ENCODE measurements around the gene GFRA3.

Gene GFRA3

DNA sequence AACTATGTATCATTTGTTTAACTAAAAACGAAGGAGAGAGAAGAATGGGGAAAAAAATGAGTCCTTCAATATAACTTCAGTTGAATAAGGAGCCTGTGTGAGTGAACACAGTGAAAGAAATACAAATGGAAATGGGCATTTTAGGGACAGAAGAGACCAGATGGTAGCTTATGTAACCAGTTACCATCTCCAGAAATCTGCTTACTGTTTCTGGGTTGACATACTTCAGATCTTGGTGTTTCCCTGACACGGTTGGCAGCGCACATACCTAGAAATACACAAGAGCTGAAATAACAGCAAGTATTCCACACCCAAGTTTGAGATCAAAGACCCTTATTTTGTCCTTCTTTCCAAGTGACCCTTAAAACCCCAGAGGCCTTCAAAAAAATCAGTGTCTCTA is 14.9 kb upstream of the GFRA3 start:
- POLR2A ChIA-PET: no interaction called here
- CTCF ChIA-PET: no interaction called here
- TF ChIP-seq, protein P1, sequence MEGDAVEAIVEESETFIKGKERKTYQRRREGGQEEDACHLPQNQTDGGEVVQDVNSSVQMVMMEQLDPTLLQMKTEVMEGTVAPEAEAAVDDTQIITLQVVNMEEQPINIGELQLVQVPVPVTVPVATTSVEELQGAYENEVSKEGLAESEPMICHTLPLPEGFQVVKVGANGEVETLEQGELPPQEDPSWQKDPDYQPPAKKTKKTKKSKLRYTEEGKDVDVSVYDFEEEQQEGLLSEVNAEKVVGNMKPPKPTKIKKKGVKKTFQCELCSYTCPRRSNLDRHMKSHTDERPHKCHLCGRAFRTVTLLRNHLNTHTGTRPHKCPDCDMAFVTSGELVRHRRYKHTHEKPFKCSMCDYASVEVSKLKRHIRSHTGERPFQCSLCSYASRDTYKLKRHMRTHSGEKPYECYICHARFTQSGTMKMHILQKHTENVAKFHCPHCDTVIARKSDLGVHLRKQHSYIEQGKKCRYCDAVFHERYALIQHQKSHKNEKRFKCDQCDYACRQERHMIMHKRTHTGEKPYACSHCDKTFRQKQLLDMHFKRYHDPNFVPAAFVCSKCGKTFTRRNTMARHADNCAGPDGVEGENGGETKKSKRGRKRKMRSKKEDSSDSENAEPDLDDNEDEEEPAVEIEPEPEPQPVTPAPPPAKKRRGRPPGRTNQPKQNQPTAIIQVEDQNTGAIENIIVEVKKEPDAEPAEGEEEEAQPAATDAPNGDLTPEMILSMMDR (IDR thresholded peaks at IDR 0.05; ENCODE audit: insufficient read depth, low read length, missing control alignments): no peak

DNA sequence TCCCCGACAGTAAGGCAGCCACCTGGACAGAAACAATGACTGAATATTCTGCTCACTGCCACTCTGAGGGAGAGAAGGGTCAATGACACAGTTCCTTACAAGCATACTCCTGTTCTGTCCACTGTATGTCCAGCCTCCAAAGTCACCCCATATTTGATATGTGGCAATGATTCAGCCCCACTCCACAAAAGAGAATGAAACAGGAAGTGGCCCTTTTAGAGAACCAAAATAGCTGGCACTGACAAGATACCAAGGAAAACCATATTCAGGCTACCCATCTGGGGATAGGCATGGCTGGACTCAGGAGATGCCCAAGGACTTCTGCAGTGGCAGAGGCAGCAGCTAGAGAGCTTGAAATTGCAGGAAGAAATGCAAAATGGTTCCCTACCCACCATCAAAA is 12.8 kb upstream of the GFRA3 start:
- TF ChIP-seq, protein P1 (IDR thresholded peaks at IDR 0.05; ENCODE audit: insufficient read depth, low read length, missing control alignments): no peak
- POLR2A ChIA-PET: no interaction called here
- DNase-seq (ENCODE audit: low read depth, low spot score): no peak
- no peak overlapping the region for H3K4me3 ChIP-seq (ENCODE audit: low read depth, low read length)
- CTCF ChIA-PET: interaction anchor here (0.9 to 1.0 kb wide), 2 partner anchors 58 to 63 kb away, joined by 3 read pairs; no protein-coding TSS in a partner anchor

More for the DNA sequence above, 14.9 kb upstream of the GFRA3 start:
- H3K4me3 ChIP-seq (ENCODE audit: low read depth, low read length): no peak overlapping the region
- DNase-seq (ENCODE audit: low read depth, low spot score): no peak

DNA sequence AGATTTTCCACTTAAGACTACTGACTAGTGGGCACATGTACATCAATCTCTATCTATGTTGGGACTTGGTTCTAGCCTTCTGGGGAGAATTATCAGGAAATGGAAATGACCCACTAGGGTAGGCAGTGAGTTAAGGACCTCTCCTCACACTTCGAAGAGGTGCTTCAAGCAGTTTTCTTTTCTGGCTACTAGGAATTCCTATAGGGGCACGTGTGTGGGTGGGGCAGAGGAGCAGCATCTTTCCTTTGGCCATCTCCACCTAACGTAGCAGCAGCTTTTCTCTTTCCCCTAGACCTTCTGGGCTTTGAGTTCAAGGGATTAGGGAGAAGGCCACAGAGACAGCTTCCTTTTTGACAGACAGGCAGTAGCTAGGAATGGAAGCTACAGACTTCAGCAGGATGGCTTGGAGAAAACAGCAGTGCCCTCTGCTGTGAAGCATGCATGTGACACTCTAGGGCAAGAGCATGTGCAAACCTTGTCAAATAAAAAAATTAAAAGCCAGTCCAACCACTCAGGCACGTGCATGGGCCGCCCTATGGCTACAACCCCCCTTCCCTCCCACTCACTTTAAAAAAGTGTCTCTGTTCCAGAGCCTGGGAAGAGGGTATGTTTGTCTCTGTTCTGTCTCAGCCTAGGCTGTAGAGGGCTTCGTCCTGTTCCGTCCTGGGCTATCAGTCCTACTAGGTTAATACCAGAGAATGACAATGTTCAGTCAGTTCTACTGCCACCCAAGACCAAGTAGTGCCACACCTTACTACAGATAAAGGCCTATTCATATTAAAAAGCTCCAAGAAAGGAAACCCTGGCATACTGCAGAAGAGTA is 8.7 kb upstream of the GFRA3 start:
- POLR2A ChIA-PET: no interaction called here
- CTCF ChIA-PET: interaction anchor here (0.6 to 6.7 kb wide), 28 partner anchors 9 to 248 kb away, joined by 3 to 122 read pairs (median 4); partner anchors contain the start of genes BRD8, GFRA3, KDM3B and KIF20A
- TF ChIP-seq, protein P1 (IDR thresholded peaks at IDR 0.05; ENCODE audit: insufficient read depth, low read length, missing control alignments): peak; percentile 66
- no peak for DNase-seq (ENCODE audit: low read depth, low spot score)
- no peak overlapping the region for H3K4me3 ChIP-seq (ENCODE audit: low read depth, low read length)

DNA sequence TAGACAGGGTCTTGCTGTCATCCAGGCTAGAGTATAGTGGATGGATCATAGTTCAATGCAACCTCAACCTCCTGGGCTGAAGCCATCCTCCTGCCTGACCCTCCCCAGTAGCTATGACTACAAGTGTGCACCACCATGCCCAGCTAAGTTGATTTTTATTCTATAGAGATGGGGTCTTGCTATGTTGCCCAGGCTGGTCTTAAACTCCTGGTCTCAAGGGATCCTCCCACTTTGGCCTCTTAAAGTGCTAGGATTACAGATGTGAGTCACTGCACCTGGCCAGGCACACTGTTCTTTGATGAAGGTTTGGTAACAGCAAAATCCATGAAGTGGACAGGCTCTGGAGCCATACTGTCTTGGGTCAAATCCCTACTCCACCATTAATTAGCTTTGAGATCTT is 6.5 kb upstream of the GFRA3 start:
- ChIA-PET CTCF (interaction anchor here (0.7 to 6.7 kb wide), 5 partner anchors 16 to 101 kb away, joined by 3 to 122 read pairs (median 4); partner anchors contain the start of gene KIF20A), POLR2A (no interaction called here)
- DNase-seq (ENCODE audit: low read depth, low spot score): no peak

DNA sequence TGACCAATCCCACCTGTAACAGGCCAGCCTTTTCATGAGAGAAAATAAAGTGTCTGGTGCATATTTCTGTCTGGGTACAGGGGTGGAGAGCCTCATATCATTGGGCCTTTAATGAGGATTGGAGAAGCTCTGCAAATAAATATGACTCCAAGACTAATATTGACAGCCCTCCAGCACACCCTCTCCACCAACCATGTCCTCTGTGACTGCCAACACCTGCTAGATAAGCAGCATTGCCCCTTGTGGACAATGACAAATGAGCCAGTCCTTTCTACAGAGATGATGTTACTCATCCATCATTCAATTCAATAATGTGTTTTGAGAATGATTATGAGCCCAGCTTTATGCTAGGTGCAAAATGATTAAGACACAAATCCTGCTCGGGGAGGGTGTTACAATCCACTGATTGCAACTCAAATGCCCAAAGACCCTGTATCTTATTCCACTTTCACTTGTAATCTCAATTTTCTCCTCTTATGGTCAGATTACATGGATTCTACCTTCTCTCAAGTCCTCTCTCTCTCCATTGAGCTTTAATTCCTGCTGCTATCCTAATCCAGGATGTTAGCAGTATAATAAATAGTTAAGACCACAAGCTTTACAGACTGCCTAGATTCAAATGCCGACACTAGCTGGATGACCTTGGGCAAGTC is 2.1 kb upstream of the GFRA3 start:
- ChIA-PET CTCF (interaction anchor here (2.9 kb wide), 1 partner anchor 54 kb away, joined by 18 read pairs; no protein-coding TSS in a partner anchor), POLR2A (no interaction called here)
- TF ChIP-seq, protein P1 (IDR thresholded peaks at IDR 0.05; ENCODE audit: insufficient read depth, low read length, missing control alignments): no peak
- DNase-seq (ENCODE audit: low read depth, low spot score): no peak
- H3K4me3 ChIP-seq (ENCODE audit: low read depth, low read length): no peak overlapping the region

More for the DNA sequence above, 6.5 kb upstream of the GFRA3 start:
- no peak overlapping the region for H3K4me3 ChIP-seq (ENCODE audit: low read depth, low read length)
- TF ChIP-seq, protein P1 (IDR thresholded peaks at IDR 0.05; ENCODE audit: insufficient read depth, low read length, missing control alignments): no peak

DNA sequence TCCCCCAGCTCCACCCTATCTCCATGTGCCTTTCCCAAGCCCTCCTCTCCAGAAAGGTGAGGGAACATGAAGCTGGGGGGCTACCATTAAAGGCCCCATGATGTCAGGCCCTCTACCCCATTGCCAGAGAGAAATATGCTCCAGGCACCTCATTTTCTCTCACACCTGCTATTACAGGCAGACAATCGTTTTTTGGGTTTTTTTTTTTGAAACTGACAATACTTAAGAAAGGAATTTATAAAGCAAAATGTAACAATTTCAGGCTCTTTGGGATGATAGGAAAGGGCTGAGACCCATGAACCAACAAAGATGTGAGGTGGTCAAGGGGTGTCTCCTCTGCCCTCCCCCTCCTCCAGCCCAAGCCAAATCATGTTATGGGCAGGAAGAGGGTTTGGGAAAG is 1.5 kb upstream of the GFRA3 start:
- no peak overlapping the region for H3K4me3 ChIP-seq (ENCODE audit: low read depth, low read length)
- CTCF ChIA-PET: interaction anchor here (1.6 to 2.9 kb wide), 2 partner anchors 53 to 76 kb away, joined by 3 to 18 read pairs; no protein-coding TSS in a partner anchor
- DNase-seq (ENCODE audit: low read depth, low spot score): no peak
- POLR2A ChIA-PET: interaction anchor here (1.5 kb wide), 1 partner anchor 46 kb away, joined by 3 read pairs; no protein-coding TSS in a partner anchor
- TF ChIP-seq, protein P1 (IDR thresholded peaks at IDR 0.05; ENCODE audit: insufficient read depth, low read length, missing control alignments): no peak

Measured in AG04449 (cell line).